ENCODE data around the gene KCNIP1.

The KCNIP1 gene

GRCh38 chr5:170510559-170510958, 6.7 kb downstream of the KCNIP1 start:
- DNase-seq (ENCODE audit: low read depth) = no peak
- H3K4me3 ChIP-seq (ENCODE audit: control insufficient read depth, low read depth, low read length) = no peak overlapping the region
- no peak for TF ChIP-seq CTCF (conservative IDR thresholded peaks at IDR 0.05; ENCODE audit: control insufficient read depth, insufficient read depth, low read depth, low read length)

DNA sequence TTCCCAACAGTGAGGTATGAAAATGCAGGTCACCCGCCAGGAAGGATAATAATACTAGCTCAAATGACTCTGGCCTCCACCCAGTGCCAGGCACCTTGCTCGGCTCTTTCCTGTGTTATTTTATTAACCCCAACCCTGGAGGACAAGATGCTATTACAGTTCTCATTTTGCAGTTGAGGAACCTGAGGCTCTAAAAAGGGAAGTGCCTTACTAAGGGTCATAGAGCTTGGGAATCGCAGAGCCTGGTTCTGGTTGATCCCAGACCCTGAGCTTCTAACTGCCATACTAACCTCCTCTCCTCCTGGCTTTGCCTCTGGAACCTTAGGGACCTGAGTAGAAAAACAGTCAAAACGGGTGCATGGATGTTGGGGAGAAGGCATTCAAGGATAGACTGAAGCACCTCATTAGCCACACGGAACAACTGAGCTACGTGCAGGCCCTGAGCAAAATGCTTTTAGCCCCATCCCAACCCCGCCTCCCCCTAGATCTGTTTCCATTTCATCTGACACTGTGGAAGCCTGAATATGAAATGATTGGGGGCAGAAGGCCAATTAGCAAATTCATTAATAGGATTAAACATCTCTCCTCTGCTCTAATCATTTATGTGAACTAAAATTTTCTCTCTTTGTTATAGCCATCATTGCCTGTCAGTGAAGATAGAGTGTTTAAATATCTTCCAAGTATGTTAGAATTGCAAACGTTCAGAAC, 7.9 kb downstream of the KCNIP1 start:
- no peak for DNase-seq (ENCODE audit: low read depth)
- H3K4me3 ChIP-seq (ENCODE audit: control insufficient read depth, low read depth, low read length) = no peak overlapping the region
- TF ChIP-seq CTCF (conservative IDR thresholded peaks at IDR 0.05; ENCODE audit: control insufficient read depth, insufficient read depth, low read depth, low read length) = no peak

DNA sequence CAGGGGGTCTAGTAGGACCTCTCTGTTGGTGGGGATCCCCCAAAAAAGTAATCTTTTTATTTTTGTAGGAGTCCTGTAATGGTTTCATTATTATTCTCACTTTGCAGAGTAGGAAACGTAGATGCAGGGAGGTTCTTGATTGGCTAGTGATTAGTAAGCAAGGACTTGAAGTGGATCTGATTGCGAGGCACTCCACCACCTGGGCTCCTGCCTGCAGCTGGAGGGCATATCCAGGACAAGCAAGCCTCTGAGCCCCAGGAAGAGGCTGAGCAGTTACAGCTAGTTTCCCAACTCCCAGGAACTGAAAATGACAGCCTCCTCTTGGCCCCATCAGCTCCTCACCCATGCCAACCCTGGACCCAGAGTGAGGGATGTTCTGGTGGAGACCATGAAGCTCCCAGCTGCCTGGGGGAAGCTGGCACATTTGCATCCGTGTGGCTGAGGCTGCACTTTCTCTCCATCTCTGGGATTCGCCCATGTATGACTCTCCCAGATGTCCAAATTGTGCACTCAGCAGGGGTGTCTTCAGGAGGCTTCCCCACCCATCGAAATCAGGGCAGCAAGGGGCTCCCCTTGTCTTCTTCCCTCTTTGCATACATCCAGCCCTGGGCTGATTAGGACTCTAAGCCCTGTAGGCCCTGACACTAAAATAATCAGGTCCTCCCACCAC, 10.2 kb downstream of the KCNIP1 start:
- no peak for TF ChIP-seq CTCF (conservative IDR thresholded peaks at IDR 0.05; ENCODE audit: control insufficient read depth, insufficient read depth, low read depth, low read length)
- DNase-seq (ENCODE audit: low read depth) = no peak

DNA sequence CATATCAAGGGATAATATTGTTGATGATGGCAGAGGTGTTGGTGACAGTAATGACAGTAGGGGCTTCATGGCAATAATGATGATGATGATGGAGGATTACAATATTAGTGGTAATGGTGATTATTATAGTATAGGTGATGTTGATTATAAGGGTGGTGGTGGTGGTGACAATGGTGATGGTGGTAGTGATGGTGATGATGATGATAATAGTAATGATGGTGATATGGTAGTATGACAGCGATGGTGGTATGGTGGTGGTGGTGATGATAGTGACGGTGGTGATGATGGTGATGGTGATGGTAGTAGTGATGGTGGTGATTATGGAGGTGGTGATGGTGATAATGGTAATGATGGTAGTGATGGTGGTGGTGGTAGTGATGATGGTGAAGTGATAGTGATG, 13.6 kb downstream of the KCNIP1 start:
- H3K4me3 ChIP-seq (ENCODE audit: control insufficient read depth, low read depth, low read length) = no peak overlapping the region
- no peak for TF ChIP-seq CTCF (conservative IDR thresholded peaks at IDR 0.05; ENCODE audit: control insufficient read depth, insufficient read depth, low read depth, low read length)
- no peak for DNase-seq (ENCODE audit: low read depth)

More for the DNA sequence above, 10.2 kb downstream of the KCNIP1 start:
- H3K4me3 ChIP-seq (ENCODE audit: control insufficient read depth, low read depth, low read length) = no peak overlapping the region

DNA sequence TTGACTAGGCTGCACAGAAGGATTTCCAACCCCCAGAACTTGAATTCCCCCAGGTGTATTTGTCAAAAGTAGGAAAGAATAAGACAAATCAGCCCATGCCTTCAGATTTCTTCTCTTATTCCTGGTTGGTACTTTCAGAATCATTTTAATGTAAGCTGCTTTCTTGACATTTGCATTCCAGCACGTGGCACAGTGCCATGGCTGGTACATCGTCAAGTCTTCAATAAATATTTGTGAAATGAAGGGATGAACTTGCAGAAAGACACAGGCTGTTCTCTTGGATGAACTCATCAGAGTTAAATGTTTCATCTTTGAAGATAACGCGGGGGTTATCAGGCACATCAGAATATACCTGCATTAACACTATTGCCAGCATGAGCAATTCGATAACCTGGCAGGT, 14.5 kb downstream of the KCNIP1 start:
- TF ChIP-seq CTCF (conservative IDR thresholded peaks at IDR 0.05; ENCODE audit: control insufficient read depth, insufficient read depth, low read depth, low read length) = no peak
- DNase-seq (ENCODE audit: low read depth) = no peak
- H3K4me3 ChIP-seq (ENCODE audit: control insufficient read depth, low read depth, low read length) = no peak overlapping the region

DNA sequence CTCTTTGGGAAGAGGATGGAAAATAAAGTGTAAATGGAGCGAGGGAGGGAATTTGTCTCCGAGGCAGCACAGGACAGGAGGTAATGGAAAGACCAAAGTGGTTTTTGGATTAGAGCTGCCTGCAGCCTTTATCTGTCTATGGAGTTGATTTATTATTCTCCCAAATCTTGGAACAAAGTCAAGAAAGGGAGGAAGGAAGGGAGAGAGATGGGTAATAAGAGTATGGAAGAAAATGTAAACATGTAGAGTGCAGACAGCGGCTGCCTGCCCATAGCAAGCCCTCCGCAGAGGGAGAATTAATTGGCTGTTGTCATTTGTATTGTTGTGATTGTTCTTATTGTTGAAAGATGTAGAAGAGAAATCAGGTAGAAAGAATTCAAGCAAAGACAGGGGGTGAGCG, 15.7 kb downstream of the KCNIP1 start:
- no peak for TF ChIP-seq CTCF (conservative IDR thresholded peaks at IDR 0.05; ENCODE audit: control insufficient read depth, insufficient read depth, low read depth, low read length)
- DNase-seq (ENCODE audit: low read depth) = no peak

More for the DNA sequence above, 15.7 kb downstream of the KCNIP1 start:
- no peak overlapping the region for H3K4me3 ChIP-seq (ENCODE audit: control insufficient read depth, low read depth, low read length)
